ENCODE measurements around the gene SPATA16. TPM values are rescaled to one million over a fixed set of nuclear protein-coding genes. Genes with fewer than 3 reads are reported as not detected.

The SPATA16 gene
- total and polyA plus RNA-seq, 2 experiments from 2014 or later = not detected

DNA sequence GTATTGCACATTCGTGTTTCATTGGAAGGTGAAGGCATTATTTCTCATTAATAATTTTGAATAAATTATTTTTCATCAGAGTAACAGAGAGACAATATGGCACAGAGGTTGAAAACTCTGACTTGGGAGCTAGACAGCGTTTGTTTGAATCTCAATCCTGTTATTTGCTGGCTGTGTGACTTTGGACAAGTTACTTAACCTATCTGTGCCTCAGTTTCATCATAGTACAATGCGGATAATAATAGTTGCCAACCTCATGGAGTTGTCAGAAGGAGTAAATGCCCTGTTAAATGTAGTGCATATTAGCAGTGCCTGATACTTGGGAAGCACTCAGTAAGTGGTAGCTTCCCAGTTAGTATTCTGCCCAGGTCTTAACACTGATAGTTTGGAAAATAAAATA, 151.7 kb downstream of the SPATA16 start:
- Histone ChIP-seq H3K4me3 (no peak overlapping the region), H3K79me2 (no peaks in the 10 kb centered on the region), H3K36me3 (replicated peaks; ENCODE audit: insufficient read depth, low read depth) (no peaks in the 10 kb centered on the region), H4K20me1 (ENCODE audit: insufficient read depth, poor library complexity, severe bottlenecking) (no peaks in the 10 kb centered on the region), H3K9me2 (replicated peaks; ENCODE audit: insufficient read depth) (no peaks in the 10 kb centered on the region), H3K4me2 (no peak overlapping the region), H3K27ac (no peak overlapping the region), H2AFZ (no peak overlapping the region), H3K4me1 (ENCODE audit: insufficient read depth) (no peaks in the 10 kb centered on the region), H3K27me3 (no peaks in the 10 kb centered on the region), H3K9me3 (ENCODE audit: low read depth) (no peaks in the 10 kb centered on the region)
- no peak for DNase-seq (ENCODE audit: low spot score)
- TF ChIP-seq, protein P1, sequence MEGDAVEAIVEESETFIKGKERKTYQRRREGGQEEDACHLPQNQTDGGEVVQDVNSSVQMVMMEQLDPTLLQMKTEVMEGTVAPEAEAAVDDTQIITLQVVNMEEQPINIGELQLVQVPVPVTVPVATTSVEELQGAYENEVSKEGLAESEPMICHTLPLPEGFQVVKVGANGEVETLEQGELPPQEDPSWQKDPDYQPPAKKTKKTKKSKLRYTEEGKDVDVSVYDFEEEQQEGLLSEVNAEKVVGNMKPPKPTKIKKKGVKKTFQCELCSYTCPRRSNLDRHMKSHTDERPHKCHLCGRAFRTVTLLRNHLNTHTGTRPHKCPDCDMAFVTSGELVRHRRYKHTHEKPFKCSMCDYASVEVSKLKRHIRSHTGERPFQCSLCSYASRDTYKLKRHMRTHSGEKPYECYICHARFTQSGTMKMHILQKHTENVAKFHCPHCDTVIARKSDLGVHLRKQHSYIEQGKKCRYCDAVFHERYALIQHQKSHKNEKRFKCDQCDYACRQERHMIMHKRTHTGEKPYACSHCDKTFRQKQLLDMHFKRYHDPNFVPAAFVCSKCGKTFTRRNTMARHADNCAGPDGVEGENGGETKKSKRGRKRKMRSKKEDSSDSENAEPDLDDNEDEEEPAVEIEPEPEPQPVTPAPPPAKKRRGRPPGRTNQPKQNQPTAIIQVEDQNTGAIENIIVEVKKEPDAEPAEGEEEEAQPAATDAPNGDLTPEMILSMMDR (IDR thresholded peaks at IDR 0.05; ENCODE audit: poor library complexity) = no peak
- TF ChIP-seq EZH2 (IDR thresholded peaks at IDR 0.05; ENCODE audit: borderline replicate concordance) (no peak), EZH2phosphoT487 (IDR thresholded peaks at IDR 0.05; ENCODE audit: low read depth, severe bottlenecking, unreplicated experiment) (no peak)
- WGBS (ENCODE audit: low lambda C conversion rate, missing lambda C conversion rate) = 95% methylated on average over 3 of the region's 3 CpGs

DNA sequence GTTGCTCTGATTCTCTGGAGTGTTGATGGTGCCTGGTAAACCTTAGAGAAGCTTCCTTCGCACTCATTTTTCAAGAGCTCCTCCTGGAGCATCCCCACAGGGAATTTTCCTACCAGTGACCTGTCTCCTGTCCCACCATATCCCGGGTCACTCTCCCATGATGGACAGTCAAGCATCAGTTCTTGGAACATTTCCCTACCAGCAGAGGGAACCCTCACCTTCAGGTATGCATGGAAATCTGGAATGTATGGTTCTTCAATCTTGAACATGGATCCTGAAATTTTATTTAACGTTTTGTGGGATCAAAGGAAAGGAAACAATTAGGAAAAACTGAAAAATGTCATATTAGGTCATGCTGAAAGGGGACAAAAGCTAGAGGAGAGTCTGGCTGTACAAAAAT, 153.8 kb downstream of the SPATA16 start:
- H2AFZ ChIP-seq = no peak overlapping the region
- no peaks in the 10 kb centered on the region for H3K36me3 ChIP-seq (replicated peaks; ENCODE audit: insufficient read depth, low read depth)
- H3K4me3 ChIP-seq = no peak overlapping the region
- H3K79me2 ChIP-seq = no peaks in the 10 kb centered on the region
- no peak overlapping the region for H3K27ac ChIP-seq
- WGBS (ENCODE audit: low lambda C conversion rate, missing lambda C conversion rate) = 51% methylated on average over 3 of the region's 3 CpGs
- no peak for TF ChIP-seq EZH2phosphoT487 (IDR thresholded peaks at IDR 0.05; ENCODE audit: low read depth, severe bottlenecking, unreplicated experiment)
- TF ChIP-seq, protein P1 (IDR thresholded peaks at IDR 0.05; ENCODE audit: poor library complexity) = peak; percentile 41
- no peak overlapping the region for H3K4me2 ChIP-seq
- DNase-seq (ENCODE audit: low spot score) = peak; percentile 18
- no peaks in the 10 kb centered on the region for H3K27me3 ChIP-seq
- no peaks in the 10 kb centered on the region for H4K20me1 ChIP-seq (ENCODE audit: insufficient read depth, poor library complexity, severe bottlenecking)
- H3K9me2 ChIP-seq (replicated peaks; ENCODE audit: insufficient read depth) = no peaks in the 10 kb centered on the region
- no peaks in the 10 kb centered on the region for H3K9me3 ChIP-seq (ENCODE audit: low read depth)
- no peaks in the 10 kb centered on the region for H3K4me1 ChIP-seq (ENCODE audit: insufficient read depth)

DNA sequence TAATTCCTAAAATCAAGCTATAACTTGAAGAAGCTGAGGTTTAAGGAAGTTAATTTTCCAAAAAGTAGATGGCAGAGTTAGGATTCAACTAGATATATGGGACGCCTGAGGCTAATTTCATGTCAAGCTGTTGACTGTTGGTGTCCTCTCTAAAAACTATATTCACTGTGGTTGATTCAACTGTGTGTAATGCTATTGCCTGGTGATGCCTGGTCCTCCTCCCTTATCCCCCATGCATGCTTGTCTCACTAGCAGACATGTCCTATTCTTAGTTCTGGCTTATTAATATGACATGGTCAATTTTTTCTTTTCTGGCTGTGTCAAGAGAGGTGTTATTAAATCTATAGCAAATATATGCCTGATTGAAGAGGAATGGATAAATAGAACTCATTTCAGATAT, 156.1 kb downstream of the SPATA16 start:
- Histone ChIP-seq H3K9me2 (replicated peaks; ENCODE audit: insufficient read depth) (no peaks in the 10 kb centered on the region), H2AFZ (no peak overlapping the region), H3K36me3 (replicated peaks; ENCODE audit: insufficient read depth, low read depth) (no peaks in the 10 kb centered on the region), H4K20me1 (ENCODE audit: insufficient read depth, poor library complexity, severe bottlenecking) (no peaks in the 10 kb centered on the region), H3K4me2 (no peak overlapping the region), H3K4me3 (no peak overlapping the region), H3K4me1 (ENCODE audit: insufficient read depth) (no peaks in the 10 kb centered on the region), H3K79me2 (no peaks in the 10 kb centered on the region), H3K9me3 (ENCODE audit: low read depth) (no peaks in the 10 kb centered on the region), H3K27ac (no peak overlapping the region), H3K27me3 (no peaks in the 10 kb centered on the region)
- 100% methylated on average over 1 of the region's 1 CpG for WGBS (ENCODE audit: low lambda C conversion rate, missing lambda C conversion rate)
- DNase-seq (ENCODE audit: low spot score) = no peak
- TF ChIP-seq, protein P1 (IDR thresholded peaks at IDR 0.05; ENCODE audit: poor library complexity) = no peak
- TF ChIP-seq EZH2 (IDR thresholded peaks at IDR 0.05; ENCODE audit: borderline replicate concordance) (no peak), EZH2phosphoT487 (IDR thresholded peaks at IDR 0.05; ENCODE audit: low read depth, severe bottlenecking, unreplicated experiment) (no peak)
